GM12878 (cell line): ENCODE data around the gene KCNN3.

Experiments used
- CBFB ChIP-seq: IDR thresholded peaks from 2 replicates; pipeline ENCODE4 v1.6.1; 2016; ENCODE audit warnings: antibody characterized with exemption, low read depth
- CTCF ChIP-seq, 3 experiments: IDR thresholded peaks in 2 of 3; conservative IDR thresholded peaks in 1 of 3; 2 replicates each; pipeline ENCODE4 v1.5.1; 2011; ENCODE audit warnings: low read depth in 3 of 3, low read length in 3 of 3, mild to moderate bottlenecking in 3 of 3, control low read depth in 2 of 3, moderate library complexity in 2 of 3, inconsistent platforms in 1 of 3, mixed read lengths in 1 of 3; ENCODE audit not compliant: control insufficient read depth in 2 of 3, insufficient read depth in 1 of 3; ENCODE audit errors: extremely low read depth in 1 of 3
- FOS ChIP-seq: IDR thresholded peaks from 3 replicates; pipeline ENCODE4 v1.6.1; 2011; ENCODE audit warnings: borderline replicate concordance; ENCODE audit not compliant: insufficient read length; ENCODE audit errors: extremely low read depth
- MEF2A ChIP-seq: IDR thresholded peaks from 2 replicates; pipeline ENCODE4 v1.6.1; 2011; ENCODE audit warnings: low read depth, mild to moderate bottlenecking, low read length, moderate library complexity; ENCODE audit not compliant: insufficient read depth
- POLR2A ChIP-seq: IDR thresholded peaks from 2 replicates; pipeline ENCODE4 v1.6.1; 2011; ENCODE audit warnings: low read depth, mild to moderate bottlenecking, low read length
- SRF ChIP-seq, 2 experiments: IDR thresholded peaks; 2 replicates each; pipeline ENCODE4 v1.6.1; 2011; ENCODE audit warnings: low read depth in 2 of 2, low read length in 2 of 2, mild to moderate bottlenecking in 1 of 2, moderate library complexity in 1 of 2
- TBL1XR1 ChIP-seq: IDR thresholded peaks from 2 replicates; pipeline ENCODE4 v1.6.1; 2012; ENCODE audit warnings: low read depth, low read length, improper control_type of control experiment
- ZNF274 ChIP-seq: IDR thresholded peaks from one replicate; pipeline ENCODE4 v1.8.0; 2011; ENCODE audit not compliant: insufficient read length, insufficient read depth

- TF ChIP-seq ZNF274 = no peak
- no peak for TF ChIP-seq MEF2A
- no peak for TF ChIP-seq SRF (IDR thresholded peaks at IDR 0.05; ENCODE audit: low read depth in 2 of 2, low read length in 2 of 2)
- no peak for TF ChIP-seq FOS
- no peak for TF ChIP-seq CTCF (IDR thresholded peaks at IDR 0.05 in 2 of 3, conservative IDR thresholded peaks at IDR 0.05 in 1 of 3; ENCODE audit: control insufficient read depth in 2 of 3, extremely low read depth in 1 of 3, insufficient read depth in 1 of 3, low read depth in 3 of 3, low read length in 3 of 3)
- TF ChIP-seq CBFB = no peak
- no peak for TF ChIP-seq TBL1XR1
- no peak for TF ChIP-seq POLR2A
Observed at GRCh38 chr1:154750681-154751665, 119.1 kb downstream of the KCNN3 start.
